T1000 (cell line): ENCODE results near the gene CAPN7.

ENCODE experiments used
- DNase-seq: peaks from one replicate; lab custom pipeline; 2025; ENCODE audit warnings: mixed read lengths; lab: John Stamatoyannopoulos, UW

Gene CAPN7

GRCh38 chr3:15276028-15276724, 70.1 kb downstream of the CAPN7 start:
- no peak for DNase-seq

- no peak for DNase-seq
Observed at GRCh38 chr3:15277861-15278500, 71.9 kb downstream of the CAPN7 start.

DNA sequence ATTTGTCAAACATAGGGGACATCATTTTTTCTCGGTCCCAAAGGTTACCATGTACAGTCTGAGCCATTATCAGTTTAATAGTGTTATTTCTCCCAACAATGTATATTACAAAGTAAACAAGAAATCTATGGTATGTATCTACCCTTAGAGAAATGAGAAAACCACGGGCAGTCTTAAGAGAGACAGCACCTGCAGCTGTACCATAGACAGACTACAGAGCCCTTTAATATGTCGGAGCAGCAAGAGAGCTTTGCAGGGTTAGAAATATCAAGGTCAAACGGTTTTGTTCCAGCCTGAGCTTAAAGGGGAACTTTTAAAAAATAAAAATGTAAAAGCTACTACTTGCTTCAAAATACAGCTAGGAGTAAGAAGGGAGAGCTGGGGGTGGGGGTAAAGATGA, 73.2 kb downstream of the CAPN7 start:
- DNase-seq = no peak

GRCh38 chr3:15279671-15280402, 73.8 kb downstream of the CAPN7 start:
- no peak for DNase-seq

- no peak for DNase-seq
Observed at GRCh38 chr3:15280853-15281532, 74.9 kb downstream of the CAPN7 start.

DNA sequence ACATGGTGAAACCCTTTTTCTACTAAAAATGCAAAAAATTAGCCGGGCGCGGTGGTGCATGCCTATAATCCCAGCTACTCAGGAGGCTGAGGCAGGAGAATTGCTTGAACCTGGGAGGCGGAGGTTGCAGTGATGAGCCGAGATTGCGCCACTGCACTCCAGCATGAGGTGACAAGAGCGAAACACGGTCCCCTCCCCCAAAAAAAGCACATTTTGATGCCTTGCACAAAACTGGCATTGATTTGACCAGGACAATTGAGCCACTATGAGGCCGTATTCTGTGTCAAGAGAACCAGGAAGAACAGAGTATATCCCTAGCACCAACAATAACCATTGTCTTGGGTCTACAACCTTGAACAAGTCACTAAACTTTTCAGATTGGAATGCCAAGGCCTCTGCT, 75.8 kb downstream of the CAPN7 start:
- no peak for DNase-seq

GRCh38 chr3:15283702-15284101, 77.7 kb downstream of the CAPN7 start:
- DNase-seq = no peak

DNA sequence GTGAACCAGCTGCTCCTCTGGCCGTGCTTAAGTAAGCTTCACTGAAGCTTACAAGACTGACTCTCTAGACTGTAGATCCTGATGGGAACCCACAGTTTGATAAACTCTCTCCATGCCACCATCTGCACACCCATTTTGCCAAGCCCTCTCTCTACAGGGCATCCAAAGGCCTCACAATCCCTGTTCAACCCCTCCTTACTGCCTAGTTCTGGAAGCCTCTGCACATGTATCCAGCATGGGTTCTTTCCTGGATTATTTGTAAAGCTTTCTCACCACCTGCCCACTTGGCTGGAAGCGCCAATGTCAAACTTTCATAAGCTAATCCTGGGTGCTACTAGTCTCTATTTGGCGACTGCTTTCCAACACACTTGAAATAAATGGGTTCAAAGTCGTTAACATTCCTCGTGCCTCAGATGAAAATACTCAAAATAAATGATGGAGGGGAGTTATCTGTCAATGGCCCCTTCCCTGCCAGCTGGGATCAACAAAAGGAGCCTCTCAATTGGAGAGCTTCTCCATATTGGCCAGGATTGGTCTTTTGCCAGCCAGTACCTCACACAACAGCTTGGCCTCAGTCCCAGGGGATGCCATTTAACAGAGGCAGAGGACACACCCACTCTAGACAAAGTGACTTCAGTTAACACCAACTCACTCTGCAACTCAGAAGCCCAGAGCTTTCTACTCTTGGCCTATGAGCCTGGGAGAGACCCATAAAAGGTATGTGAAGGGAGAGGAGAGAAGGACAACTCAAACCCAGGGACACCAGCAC, 78.3 kb downstream of the CAPN7 start:
- DNase-seq = no peak

GRCh38 chr3:15286022-15286421, 80.0 kb downstream of the CAPN7 start:
- DNase-seq = no peak

DNA sequence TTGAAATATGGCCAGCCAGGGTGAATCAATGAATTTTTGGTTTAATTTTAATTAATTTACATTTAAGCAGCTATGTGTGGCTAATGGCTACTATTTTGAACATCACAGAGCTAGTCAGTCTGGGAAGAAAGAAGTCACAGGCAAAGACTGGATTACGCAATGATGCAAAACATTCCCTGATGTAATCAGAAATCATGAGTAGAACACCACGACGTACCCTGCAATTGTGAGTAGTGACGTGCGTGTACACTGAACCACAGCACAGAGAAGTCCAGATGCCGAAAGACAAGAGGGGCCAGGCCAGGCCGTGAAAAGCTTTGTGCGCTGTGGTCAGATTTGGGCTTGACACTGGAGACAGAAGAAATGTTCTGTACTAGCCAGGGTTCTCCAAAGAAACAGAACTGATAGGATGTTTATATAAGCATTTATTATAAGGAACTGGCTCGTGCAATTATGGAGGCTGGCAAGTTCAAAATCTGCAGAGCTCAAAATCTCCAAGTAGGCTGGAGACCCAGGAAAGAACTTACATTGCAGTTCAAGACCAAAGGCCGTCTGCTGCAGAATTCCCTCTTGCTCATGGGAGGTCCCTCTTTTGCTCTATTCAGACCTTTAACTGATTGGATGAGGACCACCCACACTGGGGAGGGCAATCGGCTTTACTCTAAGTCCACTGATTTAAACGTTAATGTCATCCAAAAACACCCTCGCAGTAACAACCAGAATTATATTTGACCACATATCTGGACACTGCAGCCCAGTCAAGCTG, 81.7 kb downstream of the CAPN7 start:
- DNase-seq = no peak

DNA sequence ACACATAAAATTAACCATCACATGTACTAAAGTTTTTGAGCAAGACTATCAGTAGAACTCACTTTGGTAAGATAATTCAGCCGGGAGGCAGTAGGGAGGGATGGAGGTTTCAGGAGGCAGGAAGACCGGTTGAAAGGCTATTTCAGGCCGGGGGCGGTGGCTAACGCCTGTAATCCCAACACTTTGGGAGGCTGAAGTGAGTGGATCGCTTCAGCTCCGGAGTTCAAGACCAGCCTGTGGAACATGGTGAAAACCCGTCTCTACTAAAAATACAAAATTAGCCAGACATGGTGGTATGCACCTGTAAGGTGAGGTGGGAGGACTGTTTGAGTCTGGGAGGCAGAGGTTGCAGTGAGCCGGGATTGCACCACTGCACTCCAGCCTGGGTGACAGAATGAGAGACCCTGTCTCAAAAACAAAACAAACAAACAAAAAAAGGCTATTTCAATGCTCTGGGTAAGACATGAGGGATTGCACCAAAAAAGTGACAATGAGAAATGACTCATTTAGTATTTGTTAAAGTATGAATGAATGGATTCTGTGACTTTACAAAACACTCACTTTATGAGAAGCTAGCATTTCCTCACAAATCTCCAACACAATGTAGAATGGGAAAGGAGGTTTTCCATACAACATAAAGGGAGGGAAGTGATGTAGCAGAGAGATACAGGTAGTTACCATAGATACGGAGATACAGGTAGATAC, 82.4 kb downstream of the CAPN7 start:
- no peak for DNase-seq

DNA sequence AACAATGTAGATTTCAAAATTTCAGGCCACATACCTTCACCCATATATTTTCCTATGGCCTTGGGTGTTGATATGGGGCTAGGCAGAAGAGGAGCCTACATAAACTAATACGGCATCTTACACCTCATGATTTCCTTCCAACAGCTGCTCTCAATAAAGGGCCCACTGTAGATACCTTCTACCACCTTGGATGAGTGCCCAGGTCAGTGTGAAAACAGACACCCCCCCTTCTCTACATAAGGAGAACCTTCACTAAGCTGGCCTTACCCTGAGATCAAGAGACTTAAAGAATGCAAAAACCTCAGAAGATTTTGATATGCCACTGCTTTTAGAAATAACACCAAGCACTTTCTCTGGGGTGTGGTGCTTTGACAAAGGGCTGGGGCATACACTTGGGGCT, 83.6 kb downstream of the CAPN7 start:
- no peak for DNase-seq

- DNase-seq = no peak
Observed at GRCh38 chr3:15290736-15291135, 84.7 kb downstream of the CAPN7 start.

- no peak for DNase-seq
Observed at GRCh38 chr3:15291589-15292541, 85.8 kb downstream of the CAPN7 start.

DNA sequence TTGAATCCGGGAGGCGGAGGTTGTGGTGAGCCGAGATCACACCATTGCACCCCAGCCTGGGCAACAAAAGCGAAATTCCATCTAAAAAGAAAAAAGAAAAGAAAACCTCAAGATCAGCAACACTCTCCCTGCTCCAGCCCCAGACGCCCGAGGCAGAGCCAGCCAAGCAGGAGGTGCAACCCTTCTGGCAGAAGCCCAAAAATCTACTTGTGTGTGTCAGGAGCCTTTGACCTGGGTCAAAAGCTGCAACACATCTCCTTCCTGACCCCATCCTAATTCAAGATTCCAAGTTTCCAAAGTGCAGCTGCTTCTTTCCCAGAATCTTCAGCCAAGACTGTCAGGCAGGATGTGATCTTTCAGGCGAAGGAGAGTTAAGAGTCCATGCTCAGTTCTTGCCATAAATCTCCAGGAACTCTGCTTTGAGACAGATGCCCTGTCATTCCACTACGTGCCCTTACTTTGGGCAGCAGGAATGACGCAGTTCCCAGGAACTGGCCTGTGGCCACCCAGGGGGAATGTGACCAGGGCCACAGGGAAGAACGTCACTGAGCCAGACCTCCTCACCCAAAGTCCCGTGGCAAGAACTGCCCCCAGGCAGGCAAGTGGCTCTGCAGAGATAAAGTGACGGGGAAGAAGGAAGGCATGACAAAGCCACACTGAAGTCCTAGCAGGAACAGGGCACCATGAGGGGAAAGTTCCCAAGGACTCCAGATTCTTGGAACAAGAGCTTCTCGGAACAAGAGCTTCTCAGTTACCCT, 86.9 kb downstream of the CAPN7 start:
- no peak for DNase-seq

DNA sequence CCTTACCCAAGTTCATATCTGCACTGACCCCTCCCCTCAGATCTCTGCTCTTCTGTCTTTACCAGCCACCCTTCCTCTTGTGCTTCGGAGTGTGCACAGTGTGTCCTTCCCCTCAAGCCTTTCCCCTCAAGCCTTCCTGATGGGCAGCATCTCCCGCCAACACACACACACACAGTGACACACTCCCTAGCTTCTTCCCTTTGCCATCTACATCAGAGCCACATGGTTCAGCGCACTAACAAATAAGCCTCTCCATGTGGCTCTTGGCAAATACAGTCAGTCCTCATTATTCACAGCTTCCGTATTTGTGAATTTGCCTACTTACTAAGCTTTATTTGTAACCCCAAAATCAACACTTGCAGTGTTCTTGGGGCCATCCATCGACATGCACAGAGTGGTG, 88.9 kb downstream of the CAPN7 start:
- DNase-seq = no peak

DNA sequence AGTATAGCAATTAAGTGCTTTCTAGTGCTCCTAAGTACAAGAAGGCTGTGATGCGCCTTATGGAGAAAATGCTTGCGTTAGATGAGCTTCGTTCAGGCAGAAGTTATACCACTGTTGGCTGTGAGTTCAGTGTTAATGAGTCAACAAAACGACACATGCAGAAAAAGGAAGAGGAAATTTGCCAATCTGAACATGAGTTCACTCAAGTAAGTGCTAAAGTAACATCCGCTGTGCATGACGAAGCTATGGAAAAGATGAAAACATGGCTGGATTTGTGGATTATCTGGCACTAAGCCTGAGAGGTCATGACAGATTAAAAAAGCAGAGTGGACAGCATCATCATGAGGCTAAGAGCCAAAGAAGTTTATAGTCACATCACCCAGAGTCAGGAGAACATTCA, 89.5 kb downstream of the CAPN7 start:
- DNase-seq = no peak

- no peak for DNase-seq
Observed at GRCh38 chr3:15297608-15298350, 91.7 kb downstream of the CAPN7 start.
